ENCODE results near the gene CCDC187. TPM values are rescaled to one million over a fixed set of nuclear protein-coding genes. Genes with fewer than 3 reads are reported as not detected.

The CCDC187 gene
- total RNA-seq, 1 donor from 2014 or later = not detected

DNA sequence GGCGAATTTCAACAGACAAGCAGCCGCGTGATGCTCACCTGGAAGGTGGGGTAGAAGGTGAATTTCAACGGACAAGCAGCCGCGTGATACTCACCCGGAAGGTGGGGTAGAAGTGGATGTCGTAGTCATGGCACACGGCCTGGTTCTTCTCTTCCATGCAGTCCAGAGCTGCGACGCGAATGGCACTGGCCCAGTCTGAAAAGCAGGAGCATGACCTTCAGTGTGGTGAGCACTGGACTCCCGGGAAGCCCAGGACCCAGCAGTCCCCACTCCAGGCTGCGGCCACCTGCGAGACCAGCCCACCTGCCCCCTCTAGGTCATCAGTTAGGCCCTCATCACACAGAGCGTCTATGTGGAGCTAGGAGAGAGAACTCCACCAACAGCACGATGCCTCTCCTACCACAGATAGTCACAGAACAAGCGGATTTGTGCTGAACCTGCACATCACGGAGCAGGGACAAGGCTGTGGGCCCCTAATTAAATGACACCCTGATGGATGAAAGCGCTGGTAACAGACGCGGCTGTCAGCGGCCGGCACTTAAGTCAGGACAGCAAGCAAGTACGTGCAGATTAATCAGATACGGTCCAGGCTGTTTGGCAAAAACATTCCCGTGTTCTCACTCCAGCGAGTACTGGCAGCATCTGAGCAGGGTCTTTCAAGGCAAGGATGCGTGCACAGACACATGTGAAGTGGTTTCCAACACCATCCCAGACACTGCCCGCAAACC is 77.0 kb downstream of the CCDC187 start:
- no peak for DNase-seq (ENCODE audit: extremely low spot score in 2 of 2)
- TF ChIP-seq, protein P1, sequence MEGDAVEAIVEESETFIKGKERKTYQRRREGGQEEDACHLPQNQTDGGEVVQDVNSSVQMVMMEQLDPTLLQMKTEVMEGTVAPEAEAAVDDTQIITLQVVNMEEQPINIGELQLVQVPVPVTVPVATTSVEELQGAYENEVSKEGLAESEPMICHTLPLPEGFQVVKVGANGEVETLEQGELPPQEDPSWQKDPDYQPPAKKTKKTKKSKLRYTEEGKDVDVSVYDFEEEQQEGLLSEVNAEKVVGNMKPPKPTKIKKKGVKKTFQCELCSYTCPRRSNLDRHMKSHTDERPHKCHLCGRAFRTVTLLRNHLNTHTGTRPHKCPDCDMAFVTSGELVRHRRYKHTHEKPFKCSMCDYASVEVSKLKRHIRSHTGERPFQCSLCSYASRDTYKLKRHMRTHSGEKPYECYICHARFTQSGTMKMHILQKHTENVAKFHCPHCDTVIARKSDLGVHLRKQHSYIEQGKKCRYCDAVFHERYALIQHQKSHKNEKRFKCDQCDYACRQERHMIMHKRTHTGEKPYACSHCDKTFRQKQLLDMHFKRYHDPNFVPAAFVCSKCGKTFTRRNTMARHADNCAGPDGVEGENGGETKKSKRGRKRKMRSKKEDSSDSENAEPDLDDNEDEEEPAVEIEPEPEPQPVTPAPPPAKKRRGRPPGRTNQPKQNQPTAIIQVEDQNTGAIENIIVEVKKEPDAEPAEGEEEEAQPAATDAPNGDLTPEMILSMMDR (IDR thresholded peaks at IDR 0.05) = no peak
- no peak for TF ChIP-seq POLR2AphosphoS5 (IDR thresholded peaks at IDR 0.05; ENCODE audit: insufficient read depth in 1 of 2, low read depth in 1 of 2)
- TF ChIP-seq POLR2A (IDR thresholded peaks at IDR 0.05) = no peak
- Histone ChIP-seq H3K27me3 (no peaks in the 10 kb centered on the region), H3K36me3 (no peaks in the 10 kb centered on the region), H3K4me3 (no peak overlapping the region), H3K9me3 (no peaks in the 10 kb centered on the region), H3K27ac (no peak overlapping the region), H3K4me1 (peaks cover 8% of the 10 kb centered on the region)
- intact Hi-C loops (cut with DNase I) = no loop called here

DNA sequence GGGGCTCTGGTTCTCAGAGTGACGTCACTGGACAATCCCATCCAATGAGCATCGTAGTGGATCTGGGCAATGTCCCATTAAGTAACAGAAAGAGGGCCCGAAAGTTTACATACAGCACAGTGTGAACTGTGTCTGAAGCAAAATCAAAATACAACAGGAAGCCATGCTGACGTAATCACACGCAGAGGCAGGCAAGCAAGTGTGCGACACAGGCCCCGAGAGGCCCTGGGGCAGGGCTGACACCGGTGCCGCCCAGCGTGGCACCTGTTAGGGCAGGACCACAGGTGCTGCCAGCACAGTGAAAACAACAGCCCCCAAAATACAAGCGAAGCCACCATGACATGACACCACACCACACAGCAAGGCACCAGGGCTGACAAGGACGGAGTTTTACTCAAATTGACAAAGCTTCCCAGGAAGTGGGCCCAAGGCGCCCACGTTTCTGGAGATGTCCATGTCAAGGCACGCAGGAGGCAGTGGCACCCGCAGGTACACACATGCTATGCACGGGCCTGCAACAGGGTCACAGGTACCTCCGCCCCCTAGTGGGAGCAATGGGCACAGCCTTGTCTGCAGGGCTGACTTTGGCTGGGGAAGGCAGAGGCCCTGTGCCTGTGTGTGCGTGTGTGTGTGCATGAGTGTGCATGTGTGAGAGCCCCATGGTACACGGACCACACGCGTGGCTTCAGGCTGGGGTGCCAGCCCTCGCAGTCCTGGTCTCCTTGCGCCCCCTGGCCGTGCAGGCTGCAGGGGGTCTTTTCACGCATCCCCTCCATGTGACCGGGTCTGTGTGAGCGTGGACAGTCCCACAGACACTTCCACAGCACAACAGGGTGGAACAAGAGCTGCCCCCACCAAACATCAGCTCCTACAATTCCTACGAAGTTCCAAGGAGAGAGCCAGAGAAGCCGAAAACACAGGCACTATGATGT is 77.9 kb downstream of the CCDC187 start:
- Histone ChIP-seq H3K27me3 (no peaks in the 10 kb centered on the region), H3K9me3 (no peaks in the 10 kb centered on the region), H3K4me1 (peaks cover 8% of the 10 kb centered on the region), H3K36me3 (no peaks in the 10 kb centered on the region), H3K27ac (no peak overlapping the region), H3K4me3 (no peak overlapping the region)
- DNase-seq (ENCODE audit: extremely low spot score in 2 of 2) = no peak
- intact Hi-C loops (cut with DNase I) = no loop called here
- no peak for TF ChIP-seq POLR2AphosphoS5 (IDR thresholded peaks at IDR 0.05; ENCODE audit: insufficient read depth in 1 of 2, low read depth in 1 of 2)
- TF ChIP-seq, protein P1 (IDR thresholded peaks at IDR 0.05) = peak; percentile 9 to 55 (median 33)

DNA sequence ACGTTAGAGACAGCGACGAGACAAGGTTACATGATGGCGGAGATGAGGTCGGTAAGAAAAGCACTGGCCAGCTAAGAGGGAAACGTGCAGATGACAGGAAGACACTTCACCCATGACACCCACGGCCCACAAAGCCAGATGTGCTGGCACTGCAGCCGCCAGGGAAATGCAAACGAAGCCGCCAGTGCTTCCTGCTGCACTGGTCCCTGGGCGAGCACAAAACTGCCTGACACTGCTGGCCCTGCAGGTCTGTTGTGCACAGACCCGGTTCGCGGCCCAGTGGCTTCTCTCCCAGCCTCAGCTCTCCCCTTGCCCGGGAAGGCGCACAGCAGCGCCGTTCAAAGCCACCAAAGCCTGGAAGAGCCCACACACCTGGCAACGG is 78.5 kb downstream of the CCDC187 start:
- no peak for TF ChIP-seq POLR2AphosphoS5 (IDR thresholded peaks at IDR 0.05; ENCODE audit: insufficient read depth in 1 of 2, low read depth in 1 of 2)
- no peak for TF ChIP-seq POLR2A (IDR thresholded peaks at IDR 0.05)
- TF ChIP-seq, protein P1 (IDR thresholded peaks at IDR 0.05) = no peak
- Histone ChIP-seq H3K9me3 (no peaks in the 10 kb centered on the region), H3K27me3 (no peaks in the 10 kb centered on the region), H3K36me3 (no peaks in the 10 kb centered on the region), H3K4me1 (peaks cover 8% of the 10 kb centered on the region), H3K4me3 (no peak overlapping the region), H3K27ac (no peak overlapping the region)
- no peak for DNase-seq (ENCODE audit: extremely low spot score in 2 of 2)
- intact Hi-C loops (cut with DNase I) = no loop called here

DNA sequence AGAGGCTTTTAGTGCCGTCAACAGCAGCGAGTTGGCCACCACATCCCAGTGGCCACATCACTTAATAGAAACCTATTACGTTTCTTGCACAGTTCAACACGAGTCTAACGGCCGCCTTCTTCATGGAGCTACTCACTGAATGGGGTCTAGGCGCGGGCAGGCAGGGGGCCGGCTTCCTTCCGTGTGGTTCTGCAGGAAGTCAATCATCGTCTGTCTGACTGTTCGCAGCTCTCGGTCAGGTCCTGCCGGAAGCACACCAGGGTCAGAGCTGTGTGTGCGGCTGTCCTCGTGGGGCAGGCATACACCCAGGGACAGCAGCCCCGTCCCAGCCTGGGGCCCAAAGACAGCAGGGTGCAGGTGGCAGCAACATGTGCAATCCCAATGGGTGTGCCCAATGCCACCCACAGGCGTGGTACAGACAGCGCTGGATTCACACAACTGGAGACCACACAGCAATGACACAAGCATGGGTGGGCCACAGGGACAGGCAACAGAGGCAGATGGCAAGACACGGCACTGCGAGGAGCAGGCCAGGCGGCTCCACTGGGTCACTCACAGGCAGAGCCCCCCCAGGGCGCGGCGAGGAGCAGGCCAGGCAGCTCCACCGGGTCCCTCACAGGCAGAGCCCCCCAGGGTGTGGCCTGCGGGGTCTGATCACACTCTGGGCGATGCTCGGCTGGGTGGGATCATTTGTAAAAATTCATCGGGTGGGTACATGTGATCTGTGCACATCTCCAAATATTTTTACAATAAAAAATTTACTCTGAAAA is 79.8 kb downstream of the CCDC187 start:
- Histone ChIP-seq H3K4me1 (peaks cover 14% of the 10 kb centered on the region), H3K27me3 (no peaks in the 10 kb centered on the region), H3K27ac (no peak overlapping the region), H3K4me3 (no peak overlapping the region), H3K9me3 (no peaks in the 10 kb centered on the region), H3K36me3 (no peaks in the 10 kb centered on the region)
- DNase-seq (ENCODE audit: extremely low spot score in 2 of 2) = no peak
- TF ChIP-seq, protein P1 (IDR thresholded peaks at IDR 0.05) = no peak
- no peak for TF ChIP-seq POLR2A (IDR thresholded peaks at IDR 0.05)
- no peak for TF ChIP-seq POLR2AphosphoS5 (IDR thresholded peaks at IDR 0.05; ENCODE audit: insufficient read depth in 1 of 2, low read depth in 1 of 2)
- intact Hi-C loops (cut with DNase I) = no loop called here
